Activated T-cell treated with anti-CD3 and anti-CD28 coated beads, Interleukin-2, amount 50 U/mL, for 48 hours (primary cell): Measurements from ENCODE around the gene SIM1.
"Not testable (repeated sequence)": the region's sequence is repeated elsewhere in the genome, so short reads cannot be mapped to it uniquely, and the experiment has no call there.

ENCODE experiments used
- DNase-seq, 2 experiments: peaks; one replicate each; pipeline ENCODE4 v3.0.0-alpha.2; 2020

SIM1 gene

GRCh38 chr6:100417036-100417435 lies 47.7 kb downstream of the SIM1 start:
- DNase-seq: no peak

- DNase-seq: no peak
These were observed 49.0 kb downstream of the SIM1 start for GRCh38 chr6:100415768-100416167.

GRCh38 chr6:100412872-100413271 lies 51.8 kb downstream of the SIM1 start:
- no peak for DNase-seq

GRCh38 chr6:100404051-100404450 lies 60.7 kb downstream of the SIM1 start:
- no peak for DNase-seq

- no peak for DNase-seq
These were observed 71.2 kb downstream of the SIM1 start for GRCh38 chr6:100393493-100393892.

- no peak for DNase-seq
These were observed 72.3 kb downstream of the SIM1 start for GRCh38 chr6:100392423-100392822.

GRCh38 chr6:100388868-100389519 lies 75.7 kb downstream of the SIM1 start:
- no peak for DNase-seq

GRCh38 chr6:100382767-100383195 lies 81.9 kb downstream of the SIM1 start:
- DNase-seq: no peak

- no peak for DNase-seq
These were observed 82.7 kb downstream of the SIM1 start for GRCh38 chr6:100382031-100382430.

GRCh38 chr6:100381111-100381510 lies 83.6 kb downstream of the SIM1 start:
- DNase-seq: no peak

- no peak for DNase-seq
These were observed 85.3 kb downstream of the SIM1 start for GRCh38 chr6:100379386-100379785.

GRCh38 chr6:100378576-100378975 lies 86.1 kb downstream of the SIM1 start:
- no peak for DNase-seq

GRCh38 chr6:100376103-100376502 lies 88.6 kb downstream of the SIM1 start:
- DNase-seq: no peak

- DNase-seq: no peak
These were observed 92.2 kb downstream of the SIM1 start for GRCh38 chr6:100372326-100373091.

- DNase-seq: no peak
These were observed 93.1 kb downstream of the SIM1 start for GRCh38 chr6:100371591-100371990.

GRCh38 chr6:100370265-100370664 lies 94.5 kb downstream of the SIM1 start:
- DNase-seq: no peak

- no peak for DNase-seq
These were observed 98.3 kb downstream of the SIM1 start for GRCh38 chr6:100366419-100366818.

- DNase-seq: no peak
These were observed 101.1 kb downstream of the SIM1 start for GRCh38 chr6:100363651-100364050.

- not testable (repeated sequence) for DNase-seq
These were observed 109.7 kb downstream of the SIM1 start for GRCh38 chr6:100354736-100355641.

GRCh38 chr6:100353276-100354015 lies 111.3 kb downstream of the SIM1 start:
- no peak for DNase-seq

- no peak for DNase-seq
These were observed 114.6 kb downstream of the SIM1 start for GRCh38 chr6:100350139-100350538.

- no peak for DNase-seq
These were observed 115.4 kb downstream of the SIM1 start for GRCh38 chr6:100349366-100349765.
